Omental fat pad (tissue), 4 donors: Measurements from ENCODE around the gene C16orf87. TPM values are rescaled to one million over a fixed set of nuclear protein-coding genes. Genes with fewer than 3 reads are reported as not detected.
A peak's percentile ranks its signal among the peaks of the same experiment; 100 is the strongest.

Experiments used
- ATAC-seq: fragments of 150-250 bp; one replicate; pipeline ENCODE4 v1.9.1; 2016; ENCODE audit warnings: mild to moderate bottlenecking, moderate library complexity; ENCODE audit not compliant: low FRiP score
- DNase-seq: peaks from one replicate; pipeline ENCODE4 v3.0.0-alpha.2; 2019; ENCODE audit warnings: low spot score
- total RNA-seq, 4 donors: library from RNA; depleted of rRNA; stranded (reverse); fragments of >200 nt; gene quantifications; one replicate each; pipeline ENCODE4 v1.1.0, GENCODE V29; 2016
- TF ChIP-seq, protein P1 (sequence below), 3 donors: fragments of 450-650 bp; IDR thresholded peaks; one replicate each; pipeline ENCODE4 v1.5.1; 2016 to 2017; ENCODE audit warnings: antibody characterized with exemption in 3 of 3, mild to moderate bottlenecking in 3 of 3, moderate library complexity in 2 of 3

C16orf87 gene
- total RNA-seq, 4 donors from 2014 or later: 4.0 to 6.6 (median 4.7) TPM

DNA sequence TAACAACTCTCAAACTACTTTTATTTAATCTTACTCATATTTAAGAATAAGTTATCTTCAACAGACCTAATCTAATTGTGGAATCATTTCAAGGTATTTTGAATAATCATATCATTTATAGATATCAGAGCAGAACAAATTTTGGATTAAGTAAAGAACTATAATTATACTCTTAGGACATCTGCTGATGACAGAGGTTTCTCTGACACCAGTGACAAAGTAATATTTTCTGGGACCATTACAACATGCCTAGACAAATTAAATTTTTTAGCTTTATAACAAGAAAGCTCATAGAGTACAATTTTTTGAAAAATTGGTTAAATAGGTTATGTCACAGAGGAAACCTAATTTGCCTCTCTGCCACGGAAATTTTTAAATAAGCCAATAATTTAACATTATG is 30.5 kb downstream of the C16orf87 start:
- ATAC-seq (no peak), DNase-seq (no peak)
- TF ChIP-seq, protein P1, sequence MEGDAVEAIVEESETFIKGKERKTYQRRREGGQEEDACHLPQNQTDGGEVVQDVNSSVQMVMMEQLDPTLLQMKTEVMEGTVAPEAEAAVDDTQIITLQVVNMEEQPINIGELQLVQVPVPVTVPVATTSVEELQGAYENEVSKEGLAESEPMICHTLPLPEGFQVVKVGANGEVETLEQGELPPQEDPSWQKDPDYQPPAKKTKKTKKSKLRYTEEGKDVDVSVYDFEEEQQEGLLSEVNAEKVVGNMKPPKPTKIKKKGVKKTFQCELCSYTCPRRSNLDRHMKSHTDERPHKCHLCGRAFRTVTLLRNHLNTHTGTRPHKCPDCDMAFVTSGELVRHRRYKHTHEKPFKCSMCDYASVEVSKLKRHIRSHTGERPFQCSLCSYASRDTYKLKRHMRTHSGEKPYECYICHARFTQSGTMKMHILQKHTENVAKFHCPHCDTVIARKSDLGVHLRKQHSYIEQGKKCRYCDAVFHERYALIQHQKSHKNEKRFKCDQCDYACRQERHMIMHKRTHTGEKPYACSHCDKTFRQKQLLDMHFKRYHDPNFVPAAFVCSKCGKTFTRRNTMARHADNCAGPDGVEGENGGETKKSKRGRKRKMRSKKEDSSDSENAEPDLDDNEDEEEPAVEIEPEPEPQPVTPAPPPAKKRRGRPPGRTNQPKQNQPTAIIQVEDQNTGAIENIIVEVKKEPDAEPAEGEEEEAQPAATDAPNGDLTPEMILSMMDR (IDR thresholded peaks at IDR 0.05): no peak

- ATAC-seq (no peak), DNase-seq (no peak)
These were observed 33.5 kb downstream of the C16orf87 start for GRCh38 chr16:46797501-46797900.

GRCh38 chr16:46796764-46797269 is 34.2 kb downstream of the C16orf87 start:
- DNase-seq: no peak
- ATAC-seq: no peak
- TF ChIP-seq, protein P1 (IDR thresholded peaks at IDR 0.05): no peak

More at GRCh38 chr16:46797501-46797900, 33.5 kb downstream of the C16orf87 start:
- TF ChIP-seq, protein P1 (IDR thresholded peaks at IDR 0.05): no peak

DNA sequence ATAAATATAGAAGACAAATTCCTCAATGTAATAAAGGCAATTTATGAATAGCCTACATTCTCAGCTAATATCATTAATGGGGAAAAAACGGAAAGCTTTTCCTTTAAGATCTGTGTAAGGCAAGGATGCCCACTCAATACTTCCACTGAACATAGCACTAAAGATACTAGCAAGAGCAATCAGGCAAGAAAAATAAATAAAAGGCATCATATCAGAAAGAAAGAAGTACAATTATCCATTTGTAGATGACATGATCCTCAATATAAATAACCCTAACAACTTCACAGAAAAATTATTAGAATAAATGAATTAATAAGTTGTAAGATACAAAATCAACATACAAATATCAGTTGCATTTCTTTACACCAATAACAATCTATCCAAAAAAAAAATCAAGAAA is 37.1 kb downstream of the C16orf87 start:
- DNase-seq (no peak), ATAC-seq (no peak)
- TF ChIP-seq, protein P1 (IDR thresholded peaks at IDR 0.05): no peak

GRCh38 chr16:46790599-46791270 is 40.2 kb downstream of the C16orf87 start:
- no peak for ATAC-seq
- TF ChIP-seq, protein P1 (IDR thresholded peaks at IDR 0.05): no peak
- DNase-seq: no peak

DNA sequence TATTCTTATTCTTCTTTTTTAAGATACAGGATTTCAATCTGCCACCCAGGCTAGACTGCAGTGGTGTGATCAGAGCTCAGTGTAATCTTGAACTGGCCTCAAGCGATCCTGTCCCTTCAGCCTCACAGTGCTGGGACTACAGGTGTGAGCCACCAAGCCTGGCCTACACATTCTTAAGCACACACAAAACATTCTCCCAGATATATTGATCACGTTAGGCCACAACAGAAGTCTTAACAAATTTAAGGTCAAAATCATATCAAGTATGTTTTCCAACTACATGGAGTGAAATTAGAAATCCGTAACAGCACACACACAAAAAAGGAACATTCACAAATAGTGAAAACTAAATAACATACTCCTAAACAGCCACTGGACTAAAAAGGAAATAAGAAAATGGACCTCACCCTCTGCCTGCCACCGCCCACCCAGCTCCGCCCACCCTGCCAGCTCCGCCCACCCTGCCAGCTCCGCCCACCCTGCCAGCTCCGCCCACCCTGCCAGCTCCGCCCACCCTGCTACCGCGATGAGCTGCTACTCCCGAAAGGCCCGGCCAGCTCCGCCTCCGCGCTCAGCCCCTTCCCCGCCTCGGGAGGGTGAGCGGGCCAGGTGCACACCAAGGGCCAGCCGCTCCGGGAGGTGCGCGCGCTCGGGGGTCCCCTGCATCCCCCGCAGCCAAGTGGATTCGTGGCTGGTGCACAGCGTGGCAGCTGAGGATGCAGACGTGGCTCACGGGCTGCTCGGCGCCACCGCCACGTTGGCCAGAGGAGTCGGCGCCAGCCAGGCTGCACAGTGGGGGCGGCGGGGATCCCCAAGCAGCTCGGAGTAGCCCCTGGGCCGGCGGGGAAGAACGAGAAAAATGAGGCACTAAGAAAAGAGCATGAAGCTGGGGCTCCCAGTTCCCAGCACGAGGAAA is 41.2 kb downstream of the C16orf87 start:
- TF ChIP-seq, protein P1 (IDR thresholded peaks at IDR 0.05): no peak
- ATAC-seq (peak; percentile 87), DNase-seq (peak; percentile 35)
